ENCODE results near the gene SAMD4B. TPM values are rescaled to one million over a fixed set of nuclear protein-coding genes. Genes with fewer than 3 reads are reported as not detected.

The SAMD4B gene
- total RNA-seq, 1 experiment from 2014 or later, result 163 TPM

GRCh38 chr19:39390451-39390750, 48.2 kb downstream of the SAMD4B start:
- Histone ChIP-seq H3K27me3 (ENCODE audit: insufficient read depth, low read depth) (no peaks in the 10 kb centered on the region), H3K4me2 (peak overlapping the region; percentile 97), H3K79me2 (ENCODE audit: low read depth) (peaks cover 28% of the 10 kb centered on the region), H3K27ac (peak overlapping the region; percentile 86), H3K9me2 (ENCODE audit: insufficient read depth) (no peaks in the 10 kb centered on the region), H3K4me1 (replicated peaks; ENCODE audit: insufficient read depth) (peaks cover 14% of the 10 kb centered on the region), H2AFZ (peak overlapping the region; percentile 87), H3K9me3 (ENCODE audit: insufficient read depth, low read depth) (no peaks in the 10 kb centered on the region), H3K36me3 (ENCODE audit: low read depth) (no peaks in the 10 kb centered on the region), H4K20me1 (ENCODE audit: insufficient read depth) (no peaks in the 10 kb centered on the region), H3K4me3 (peak overlapping the region; percentile 97), H3F3A (ENCODE audit: insufficient read depth, low read depth) (peaks cover 43% of the 10 kb centered on the region)
- POLR2A ChIA-PET (ENCODE audit: unreplicated experiment), result interaction anchor here (0.7 to 1.8 kb wide), 4 partner anchors 22 to 402 kb away, joined by 3 to 18 read pairs (median 8); partner anchors contain the start of genes PLEKHG2 and RPS16
- intact Hi-C loops (cut with micrococcal nuclease; ENCODE audit: unreplicated experiment), result loop anchor here (5.0 kb wide), 1 partner anchor 57 kb away; the partner anchor contains the start of gene SUPT5H
- peak in 1 of 2 experiments; percentile 65 for DNase-seq
- CTCF ChIA-PET, result no interaction called here
- TF ChIP-seq EZH2 (IDR thresholded peaks at IDR 0.05; ENCODE audit: low read depth), result no peak
- no peak for TF ChIP-seq CTCF (conservative IDR thresholded peaks at IDR 0.05)
- BruUV-seq (replicated peaks), result TSS peak; percentile 48

GRCh38 chr19:39390751-39391437, 48.7 kb downstream of the SAMD4B start, which contains the start of the genes MED29 and PAF1:
Gene MED29, plus strand, starts transcription at chr19:39391378. Its CDS starts 45 bp downstream, at chr19:39391423.
Gene PAF1, minus strand, starts transcription at chr19:39391106. Its CDS starts 242 bp downstream, at chr19:39390864.
- H3K27me3 ChIP-seq (ENCODE audit: insufficient read depth, low read depth), result no peaks in the 10 kb centered on the region
- no peaks in the 10 kb centered on the region for H3K9me3 ChIP-seq (ENCODE audit: insufficient read depth, low read depth)
- no peaks in the 10 kb centered on the region for H4K20me1 ChIP-seq (ENCODE audit: insufficient read depth)
- no peaks in the 10 kb centered on the region for H3K36me3 ChIP-seq (ENCODE audit: low read depth)
- H3K79me2 ChIP-seq (ENCODE audit: low read depth), result peaks cover 28% of the 10 kb centered on the region
- ChIA-PET CTCF (interaction anchor here (0.6 to 1.0 kb wide), 2 partner anchors 37 to 45 kb away, joined by 4 to 5 read pairs; partner anchors contain the start of gene RPS16), POLR2A (ENCODE audit: unreplicated experiment) (interaction anchor here (0.5 to 1.8 kb wide), 8 partner anchors 12 to 988 kb away, joined by 3 to 18 read pairs (median 4); partner anchors contain the start of genes FAM98C, MAP3K10, PLEKHG2 and RPS16)
- DNase-seq, result peak; percentile 96 to 98
- intact Hi-C loops (cut with micrococcal nuclease; ENCODE audit: unreplicated experiment), result loop anchor here (1.0 to 5.0 kb wide), 2 partner anchors 22 to 56 kb away; partner anchors contain the start of gene SUPT5H
- peaks cover 14% of the 10 kb centered on the region for H3K4me1 ChIP-seq (replicated peaks; ENCODE audit: insufficient read depth)
- H3F3A ChIP-seq (ENCODE audit: insufficient read depth, low read depth), result peaks cover 38% of the 10 kb centered on the region
- H3K9me2 ChIP-seq (ENCODE audit: insufficient read depth), result no peaks in the 10 kb centered on the region
- H3K4me3 ChIP-seq, result peak within 1 kb of the TSS; percentile 97
- peak within 1 kb of the TSS; percentile 93 for H2AFZ ChIP-seq
- peak within 1 kb of the TSS; percentile 86 for H3K27ac ChIP-seq
- H3K4me2 ChIP-seq, result peak within 1 kb of the TSS; percentile 97
- BruUV-seq (replicated peaks), result no TSS peak
- TF ChIP-seq EZH2 (IDR thresholded peaks at IDR 0.05; ENCODE audit: low read depth) (no peak), CTCF (conservative IDR thresholded peaks at IDR 0.05) (no peak; the same call in 1 of the 2 replicates)

GRCh38 chr19:39397360-39398296, 55.4 kb downstream of the SAMD4B start:
- POLR2A ChIA-PET (ENCODE audit: unreplicated experiment), result interaction anchor here (0.6 to 1.3 kb wide), 4 partner anchors 9 to 38 kb away, joined by 4 to 10 read pairs (median 7); partner anchors contain the start of genes RPS16 and ZFP36

More at GRCh38 chr19:39397360-39398296, 55.4 kb downstream of the SAMD4B start:
- Histone ChIP-seq H2AFZ (no peak overlapping the region), H4K20me1 (ENCODE audit: insufficient read depth) (no peaks in the 10 kb centered on the region), H3K36me3 (ENCODE audit: low read depth) (no peaks in the 10 kb centered on the region), H3K4me2 (peak overlapping the region; percentile 68), H3K27me3 (ENCODE audit: insufficient read depth, low read depth) (no peaks in the 10 kb centered on the region), H3K9me2 (ENCODE audit: insufficient read depth) (no peaks in the 10 kb centered on the region), H3K9me3 (ENCODE audit: insufficient read depth, low read depth) (no peaks in the 10 kb centered on the region), H3F3A (ENCODE audit: insufficient read depth, low read depth) (peaks cover 50% of the 10 kb centered on the region), H3K79me2 (ENCODE audit: low read depth) (peaks cover 2% of the 10 kb centered on the region), H3K27ac (peak overlapping the region; percentile 95), H3K4me1 (replicated peaks; ENCODE audit: insufficient read depth) (peaks cover 24% of the 10 kb centered on the region), H3K4me3 (peak overlapping the region; percentile 17; the same call in 1 of the 2 replicates)
- TF ChIP-seq EZH2 (IDR thresholded peaks at IDR 0.05; ENCODE audit: low read depth), result no peak
- peak; percentile 93 for TF ChIP-seq CTCF (conservative IDR thresholded peaks at IDR 0.05)
- intact Hi-C loops (cut with micrococcal nuclease; ENCODE audit: unreplicated experiment), result loop anchor here (1.0 to 2.0 kb wide), 2 partner anchors 15 to 135 kb away; partner anchors contain the start of genes EID2B and PLEKHG2
- peak; percentile 60 to 85 for DNase-seq
- CTCF ChIA-PET, result interaction anchor here (0.6 to 1.6 kb wide), 4 partner anchors 10 to 338 kb away, joined by 3 to 8 read pairs (median 5); no protein-coding TSS in a partner anchor
- BruUV-seq (replicated peaks), result no TSS peak
